ENCODE data around the gene DGLUCY. TPM values are rescaled to one million over a fixed set of nuclear protein-coding genes. Genes with fewer than 3 reads are reported as not detected.

Gene DGLUCY
- total RNA-seq, 1 donor: 45.6 TPM

GRCh38 chr14:91126761-91127160 lies 12.9 kb downstream of the DGLUCY start:
- no peaks in the 10 kb centered on the region for H3K4me1 ChIP-seq (ENCODE audit: insufficient read depth, low read length)
- DNase-seq (ENCODE audit: insufficient read length, low spot score, missing footprints): no peak
- H3K79me2 ChIP-seq (ENCODE audit: insufficient read depth, low read length): peaks cover 12% of the 10 kb centered on the region
- no peaks in the 10 kb centered on the region for H3K36me3 ChIP-seq (ENCODE audit: insufficient read depth, low read length)
- no peaks in the 10 kb centered on the region for H3K27me3 ChIP-seq (ENCODE audit: insufficient read depth, low read length)
- peaks cover 3% of the 10 kb centered on the region for H4K20me1 ChIP-seq (ENCODE audit: insufficient read depth, low read length)
- TF ChIP-seq CTCF (IDR thresholded peaks at IDR 0.05; ENCODE audit: extremely low read depth, low read depth, low read length): no peak
- H3K4me3 ChIP-seq (ENCODE audit: insufficient read depth, low read length): no peak overlapping the region
- H3K9me3 ChIP-seq (ENCODE audit: low read depth, low read length): no peaks in the 10 kb centered on the region
- no peak overlapping the region for H3K4me2 ChIP-seq (ENCODE audit: insufficient read depth, low read length)
- H2AFZ ChIP-seq (ENCODE audit: low read length): no peak overlapping the region
- H3K27ac ChIP-seq (ENCODE audit: low read depth, low read length): no peak overlapping the region

GRCh38 chr14:91127401-91127801 lies 13.5 kb downstream of the DGLUCY start:
- Histone ChIP-seq H3K4me3 (ENCODE audit: insufficient read depth, low read length) (no peak overlapping the region), H3K4me1 (ENCODE audit: insufficient read depth, low read length) (no peaks in the 10 kb centered on the region), H3K36me3 (ENCODE audit: insufficient read depth, low read length) (no peaks in the 10 kb centered on the region), H3K27me3 (ENCODE audit: insufficient read depth, low read length) (no peaks in the 10 kb centered on the region), H3K4me2 (ENCODE audit: insufficient read depth, low read length) (no peak overlapping the region), H3K27ac (ENCODE audit: low read depth, low read length) (no peak overlapping the region), H3K9me3 (ENCODE audit: low read depth, low read length) (no peaks in the 10 kb centered on the region), H2AFZ (ENCODE audit: low read length) (no peak overlapping the region), H4K20me1 (ENCODE audit: insufficient read depth, low read length) (peaks cover 3% of the 10 kb centered on the region), H3K79me2 (ENCODE audit: insufficient read depth, low read length) (peaks cover 12% of the 10 kb centered on the region)
- no peak for TF ChIP-seq CTCF (IDR thresholded peaks at IDR 0.05; ENCODE audit: extremely low read depth, low read depth, low read length)
- no peak for DNase-seq (ENCODE audit: insufficient read length, low spot score, missing footprints)

- no peaks in the 10 kb centered on the region for H3K9me3 ChIP-seq (ENCODE audit: low read depth, low read length)
- no peak overlapping the region for H3K27ac ChIP-seq (ENCODE audit: low read depth, low read length)
- H3K27me3 ChIP-seq (ENCODE audit: insufficient read depth, low read length): no peaks in the 10 kb centered on the region
- no peak overlapping the region for H2AFZ ChIP-seq (ENCODE audit: low read length)
- DNase-seq (ENCODE audit: insufficient read length, low spot score, missing footprints): no peak
- TF ChIP-seq CTCF (IDR thresholded peaks at IDR 0.05; ENCODE audit: extremely low read depth, low read depth, low read length): no peak
- no peaks in the 10 kb centered on the region for H3K4me1 ChIP-seq (ENCODE audit: insufficient read depth, low read length)
- H3K4me3 ChIP-seq (ENCODE audit: insufficient read depth, low read length): no peak overlapping the region
- no peak overlapping the region for H3K4me2 ChIP-seq (ENCODE audit: insufficient read depth, low read length)
- H3K36me3 ChIP-seq (ENCODE audit: insufficient read depth, low read length): no peaks in the 10 kb centered on the region
- peaks cover 11% of the 10 kb centered on the region for H3K79me2 ChIP-seq (ENCODE audit: insufficient read depth, low read length)
- peaks cover 3% of the 10 kb centered on the region for H4K20me1 ChIP-seq (ENCODE audit: insufficient read depth, low read length)
Observed at GRCh38 chr14:91127924-91128323, 14.1 kb downstream of the DGLUCY start.

GRCh38 chr14:91128699-91129098 lies 14.8 kb downstream of the DGLUCY start:
- Histone ChIP-seq H4K20me1 (ENCODE audit: insufficient read depth, low read length) (peaks cover 3% of the 10 kb centered on the region), H3K79me2 (ENCODE audit: insufficient read depth, low read length) (peaks cover 4% of the 10 kb centered on the region), H3K27me3 (ENCODE audit: insufficient read depth, low read length) (no peaks in the 10 kb centered on the region), H3K4me3 (ENCODE audit: insufficient read depth, low read length) (no peak overlapping the region), H3K36me3 (ENCODE audit: insufficient read depth, low read length) (no peaks in the 10 kb centered on the region), H3K27ac (ENCODE audit: low read depth, low read length) (no peak overlapping the region), H3K4me1 (ENCODE audit: insufficient read depth, low read length) (no peaks in the 10 kb centered on the region), H3K9me3 (ENCODE audit: low read depth, low read length) (no peaks in the 10 kb centered on the region), H2AFZ (ENCODE audit: low read length) (no peak overlapping the region), H3K4me2 (ENCODE audit: insufficient read depth, low read length) (no peak overlapping the region)
- no peak for DNase-seq (ENCODE audit: insufficient read length, low spot score, missing footprints)
- TF ChIP-seq CTCF (IDR thresholded peaks at IDR 0.05; ENCODE audit: extremely low read depth, low read depth, low read length): no peak

Data from osteoblast (primary cell).